ENCODE results near the gene TAS1R2.

The TAS1R2 gene

DNA sequence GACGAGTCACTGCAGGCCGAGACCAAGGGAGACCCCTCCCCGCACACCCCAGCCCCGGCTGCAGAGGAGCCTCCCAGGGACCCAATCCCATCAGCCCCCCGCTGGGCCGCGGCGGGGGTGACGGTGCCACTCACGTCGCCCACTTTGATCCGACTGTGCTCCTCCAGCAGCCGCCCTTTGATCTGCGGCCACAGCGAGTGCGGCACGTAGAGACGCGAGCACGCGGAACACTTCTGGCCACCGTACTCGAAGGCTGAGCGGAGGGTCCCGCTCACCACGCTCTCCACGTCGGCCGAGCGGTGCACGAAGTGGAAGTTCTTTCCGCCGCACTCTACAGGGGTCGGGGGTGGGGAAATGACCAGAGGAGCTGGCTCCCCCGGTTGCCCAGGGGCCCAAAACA is 17.8 kb upstream of the TAS1R2 start:
- TF ChIP-seq ESRRG (CRISPR knock-in tag; IDR thresholded peaks at IDR 0.05) (no peak), ARNTL (CRISPR knock-in tag; IDR thresholded peaks at IDR 0.05; ENCODE audit: borderline replicate concordance, low read depth) (no peak), ZNF70 (CRISPR knock-in tag; IDR thresholded peaks at IDR 0.05) (no peak), ZFP3 (CRISPR knock-in tag; IDR thresholded peaks at IDR 0.05) (no peak), GLIS3 (CRISPR knock-in tag; IDR thresholded peaks at IDR 0.05) (no peak), BACH2 (CRISPR knock-in tag; IDR thresholded peaks at IDR 0.05; ENCODE audit: borderline replicate concordance) (no peak), RARB (CRISPR knock-in tag; IDR thresholded peaks at IDR 0.05) (no peak), ZC3H10 (CRISPR knock-in tag; IDR thresholded peaks at IDR 0.05) (no peak), CREB5 (CRISPR knock-in tag; IDR thresholded peaks at IDR 0.05; ENCODE audit: low read depth) (no peak), ZNF8 (CRISPR knock-in tag; IDR thresholded peaks at IDR 0.05) (no peak), CSDC2 (CRISPR knock-in tag; IDR thresholded peaks at IDR 0.05) (no peak), ISL1 (CRISPR knock-in tag; IDR thresholded peaks at IDR 0.05) (no peak)
- TF ChIP-seq, protein P1, sequence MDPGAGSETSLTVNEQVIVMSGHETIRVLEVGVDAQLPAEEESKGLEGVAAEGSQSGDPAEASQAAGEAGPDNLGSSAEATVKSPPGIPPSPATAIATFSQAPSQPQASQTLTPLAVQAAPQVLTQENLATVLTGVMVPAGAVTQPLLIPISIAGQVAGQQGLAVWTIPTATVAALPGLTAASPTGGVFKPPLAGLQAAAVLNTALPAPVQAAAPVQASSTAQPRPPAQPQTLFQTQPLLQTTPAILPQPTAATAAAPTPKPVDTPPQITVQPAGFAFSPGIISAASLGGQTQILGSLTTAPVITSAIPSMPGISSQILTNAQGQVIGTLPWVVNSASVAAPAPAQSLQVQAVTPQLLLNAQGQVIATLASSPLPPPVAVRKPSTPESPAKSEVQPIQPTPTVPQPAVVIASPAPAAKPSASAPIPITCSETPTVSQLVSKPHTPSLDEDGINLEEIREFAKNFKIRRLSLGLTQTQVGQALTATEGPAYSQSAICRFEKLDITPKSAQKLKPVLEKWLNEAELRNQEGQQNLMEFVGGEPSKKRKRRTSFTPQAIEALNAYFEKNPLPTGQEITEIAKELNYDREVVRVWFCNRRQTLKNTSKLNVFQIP (CRISPR knock-in tag; IDR thresholded peaks at IDR 0.05; ENCODE audit: borderline replicate concordance, low read depth): no peak
- TF ChIP-seq, protein P2, sequence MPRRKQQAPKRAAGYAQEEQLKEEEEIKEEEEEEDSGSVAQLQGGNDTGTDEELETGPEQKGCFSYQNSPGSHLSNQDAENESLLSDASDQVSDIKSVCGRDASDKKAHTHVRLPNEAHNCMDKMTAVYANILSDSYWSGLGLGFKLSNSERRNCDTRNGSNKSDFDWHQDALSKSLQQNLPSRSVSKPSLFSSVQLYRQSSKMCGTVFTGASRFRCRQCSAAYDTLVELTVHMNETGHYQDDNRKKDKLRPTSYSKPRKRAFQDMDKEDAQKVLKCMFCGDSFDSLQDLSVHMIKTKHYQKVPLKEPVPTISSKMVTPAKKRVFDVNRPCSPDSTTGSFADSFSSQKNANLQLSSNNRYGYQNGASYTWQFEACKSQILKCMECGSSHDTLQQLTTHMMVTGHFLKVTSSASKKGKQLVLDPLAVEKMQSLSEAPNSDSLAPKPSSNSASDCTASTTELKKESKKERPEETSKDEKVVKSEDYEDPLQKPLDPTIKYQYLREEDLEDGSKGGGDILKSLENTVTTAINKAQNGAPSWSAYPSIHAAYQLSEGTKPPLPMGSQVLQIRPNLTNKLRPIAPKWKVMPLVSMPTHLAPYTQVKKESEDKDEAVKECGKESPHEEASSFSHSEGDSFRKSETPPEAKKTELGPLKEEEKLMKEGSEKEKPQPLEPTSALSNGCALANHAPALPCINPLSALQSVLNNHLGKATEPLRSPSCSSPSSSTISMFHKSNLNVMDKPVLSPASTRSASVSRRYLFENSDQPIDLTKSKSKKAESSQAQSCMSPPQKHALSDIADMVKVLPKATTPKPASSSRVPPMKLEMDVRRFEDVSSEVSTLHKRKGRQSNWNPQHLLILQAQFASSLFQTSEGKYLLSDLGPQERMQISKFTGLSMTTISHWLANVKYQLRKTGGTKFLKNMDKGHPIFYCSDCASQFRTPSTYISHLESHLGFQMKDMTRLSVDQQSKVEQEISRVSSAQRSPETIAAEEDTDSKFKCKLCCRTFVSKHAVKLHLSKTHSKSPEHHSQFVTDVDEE (CRISPR knock-in tag; IDR thresholded peaks at IDR 0.05): no peak
- no peak for ATAC-seq

DNA sequence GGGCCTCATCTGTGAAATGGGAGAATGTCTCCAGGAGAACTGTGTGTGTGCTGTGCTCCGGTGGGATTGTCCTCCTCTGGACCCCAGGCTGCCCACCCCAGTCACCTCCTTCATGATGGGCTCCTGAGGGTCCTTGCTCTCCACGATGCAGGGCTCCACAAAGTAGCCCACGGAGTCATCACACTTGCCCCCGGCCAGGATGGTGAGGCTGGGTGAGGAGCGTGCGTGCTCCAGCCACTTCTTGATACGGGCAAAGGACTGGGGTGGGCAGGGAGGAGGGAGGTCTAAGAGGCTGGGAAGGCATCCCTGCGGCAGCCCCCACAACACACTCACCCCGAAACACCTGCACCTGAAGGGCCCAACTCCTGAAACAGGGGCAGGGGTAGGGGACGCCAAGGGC is 16.8 kb upstream of the TAS1R2 start:
- ATAC-seq: no peak
- TF ChIP-seq GLIS3 (CRISPR knock-in tag; IDR thresholded peaks at IDR 0.05) (no peak), RARB (CRISPR knock-in tag; IDR thresholded peaks at IDR 0.05) (no peak), CREB5 (CRISPR knock-in tag; IDR thresholded peaks at IDR 0.05; ENCODE audit: low read depth) (no peak), ISL1 (CRISPR knock-in tag; IDR thresholded peaks at IDR 0.05) (no peak), ARNTL (CRISPR knock-in tag; IDR thresholded peaks at IDR 0.05; ENCODE audit: borderline replicate concordance, low read depth) (no peak)

GRCh38 chr1:18875796-18876128 is 16.3 kb upstream of the TAS1R2 start:
- TF ChIP-seq PPARA (CRISPR knock-in tag; IDR thresholded peaks at IDR 0.05; ENCODE audit: borderline replicate concordance) (no peak), ZC3H10 (CRISPR knock-in tag; IDR thresholded peaks at IDR 0.05) (no peak), TCF4 (CRISPR knock-in tag; IDR thresholded peaks at IDR 0.05; ENCODE audit: borderline replicate concordance) (no peak), RARB (CRISPR knock-in tag; IDR thresholded peaks at IDR 0.05) (no peak), CSDC2 (CRISPR knock-in tag; IDR thresholded peaks at IDR 0.05) (no peak), OSR1 (CRISPR knock-in tag; IDR thresholded peaks at IDR 0.05) (no peak), ESRRG (CRISPR knock-in tag; IDR thresholded peaks at IDR 0.05) (no peak), BACH2 (CRISPR knock-in tag; IDR thresholded peaks at IDR 0.05; ENCODE audit: borderline replicate concordance) (no peak), ZNF565 (CRISPR knock-in tag; conservative IDR thresholded peaks at IDR 0.05; ENCODE audit: low read depth) (no peak), ISL1 (CRISPR knock-in tag; IDR thresholded peaks at IDR 0.05) (no peak), SNAI2 (CRISPR knock-in tag; IDR thresholded peaks at IDR 0.05) (no peak), ZNF8 (CRISPR knock-in tag; IDR thresholded peaks at IDR 0.05) (no peak), CREB5 (CRISPR knock-in tag; IDR thresholded peaks at IDR 0.05; ENCODE audit: low read depth) (no peak)
- TF ChIP-seq, protein P3, sequence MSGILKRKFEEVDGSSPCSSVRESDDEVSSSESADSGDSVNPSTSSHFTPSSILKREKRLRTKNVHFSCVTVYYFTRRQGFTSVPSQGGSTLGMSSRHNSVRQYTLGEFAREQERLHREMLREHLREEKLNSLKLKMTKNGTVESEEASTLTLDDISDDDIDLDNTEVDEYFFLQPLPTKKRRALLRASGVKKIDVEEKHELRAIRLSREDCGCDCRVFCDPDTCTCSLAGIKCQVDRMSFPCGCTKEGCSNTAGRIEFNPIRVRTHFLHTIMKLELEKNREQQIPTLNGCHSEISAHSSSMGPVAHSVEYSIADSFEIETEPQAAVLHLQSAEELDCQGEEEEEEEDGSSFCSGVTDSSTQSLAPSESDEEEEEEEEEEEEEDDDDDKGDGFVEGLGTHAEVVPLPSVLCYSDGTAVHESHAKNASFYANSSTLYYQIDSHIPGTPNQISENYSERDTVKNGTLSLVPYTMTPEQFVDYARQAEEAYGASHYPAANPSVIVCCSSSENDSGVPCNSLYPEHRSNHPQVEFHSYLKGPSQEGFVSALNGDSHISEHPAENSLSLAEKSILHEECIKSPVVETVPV (CRISPR knock-in tag; IDR thresholded peaks at IDR 0.05): no peak
- TF ChIP-seq, protein P1 (CRISPR knock-in tag; IDR thresholded peaks at IDR 0.05; ENCODE audit: borderline replicate concordance, low read depth): no peak
- no peak for ATAC-seq
